NCI-H1436 treated with DMSO at 0.1 percent for 48 hours (cell line): Measurements from ENCODE around the gene RASGRP2.

Experiments
- DNase-seq: peaks from one replicate; lab custom pipeline; 2025; lab: John Stamatoyannopoulos, UW

The RASGRP2 gene

GRCh38 chr11:64755681-64756361 is 11.9 kb upstream of the RASGRP2 start:
- no peak for DNase-seq

GRCh38 chr11:64754919-64755662 is 11.1 kb upstream of the RASGRP2 start:
- DNase-seq: no peak

DNA sequence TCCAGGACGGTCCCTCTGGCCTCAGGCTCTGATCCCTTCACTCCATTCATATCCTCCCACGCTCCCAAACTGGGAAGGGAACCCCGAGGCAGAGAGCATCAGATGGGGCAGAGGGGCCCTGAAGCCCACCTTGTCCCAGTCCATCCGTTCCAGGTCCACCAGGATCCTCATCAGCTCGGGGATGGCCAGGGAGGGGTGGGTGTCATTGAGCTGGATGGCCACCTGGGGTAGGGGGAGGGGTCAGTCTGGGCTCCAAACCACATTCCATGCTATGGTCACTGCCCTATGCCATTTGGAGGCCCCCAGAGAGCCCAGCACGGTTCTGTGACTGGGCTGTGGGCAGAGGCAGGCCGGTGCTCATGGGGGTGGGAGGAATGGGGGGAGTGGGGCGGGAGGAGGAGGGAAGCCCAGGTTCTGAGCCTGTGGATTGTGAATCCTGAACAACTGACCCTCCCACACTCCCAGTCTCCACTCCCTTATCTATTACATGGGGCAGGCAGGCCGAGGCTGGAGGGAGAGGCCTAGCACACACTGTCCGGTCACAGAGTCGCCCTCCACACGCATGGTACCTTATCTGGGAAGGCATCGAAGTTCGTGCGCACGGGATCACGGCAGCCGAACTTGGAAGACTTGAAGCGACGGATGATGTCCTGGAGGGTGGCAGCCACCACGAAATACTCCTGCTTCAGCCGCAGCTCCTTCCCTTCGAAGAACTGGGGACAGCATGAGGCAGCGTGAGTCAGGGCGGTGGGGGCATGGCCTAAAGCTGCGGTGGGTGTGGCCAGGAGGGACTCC is 10.4 kb upstream of the RASGRP2 start:
- DNase-seq: no peak

- DNase-seq: no peak
Observed at GRCh38 chr11:64753380-64754123, 9.6 kb upstream of the RASGRP2 start.

DNA sequence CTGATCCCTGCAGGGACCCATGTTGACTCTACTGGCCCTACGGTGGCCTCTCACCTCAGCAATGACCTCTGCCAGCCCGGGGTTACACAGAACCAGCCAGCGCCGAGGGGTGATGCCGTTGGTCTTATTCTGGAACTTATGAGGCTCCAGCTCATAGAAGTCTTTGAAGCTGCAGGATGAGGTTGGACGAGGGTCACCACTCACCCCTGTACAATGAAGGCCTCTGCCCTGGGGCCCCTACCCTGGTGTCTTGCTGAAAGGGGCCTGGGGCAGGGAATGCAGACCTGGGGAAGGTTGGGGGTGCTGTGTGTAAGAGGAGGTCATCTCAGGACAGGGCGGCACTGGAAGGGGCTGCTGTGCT is 9.1 kb upstream of the RASGRP2 start:
- no peak for DNase-seq

GRCh38 chr11:64752175-64752970 is 8.4 kb upstream of the RASGRP2 start:
- no peak for DNase-seq

DNA sequence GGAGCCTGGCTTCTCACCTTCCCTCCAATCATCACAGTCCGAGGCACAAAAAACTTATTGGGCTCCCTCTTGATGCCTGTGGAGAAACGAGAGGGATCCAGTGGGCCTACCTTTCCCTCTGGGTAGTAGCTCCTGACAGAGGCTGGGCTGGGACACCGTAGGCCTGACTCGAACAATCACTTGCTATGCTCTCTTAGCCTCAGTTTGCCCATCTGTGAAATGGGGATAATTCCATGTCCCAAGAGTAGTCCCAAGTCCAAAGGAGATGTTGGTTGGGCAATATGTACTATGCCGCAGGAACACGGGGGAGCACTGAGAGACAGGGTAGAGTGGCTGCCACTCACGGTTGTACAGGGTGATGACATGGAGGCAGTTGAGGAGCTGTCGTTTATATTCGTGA is 7.6 kb upstream of the RASGRP2 start:
- no peak for DNase-seq

- no peak for DNase-seq
Observed at GRCh38 chr11:64751136-64751535, 7.2 kb upstream of the RASGRP2 start.

DNA sequence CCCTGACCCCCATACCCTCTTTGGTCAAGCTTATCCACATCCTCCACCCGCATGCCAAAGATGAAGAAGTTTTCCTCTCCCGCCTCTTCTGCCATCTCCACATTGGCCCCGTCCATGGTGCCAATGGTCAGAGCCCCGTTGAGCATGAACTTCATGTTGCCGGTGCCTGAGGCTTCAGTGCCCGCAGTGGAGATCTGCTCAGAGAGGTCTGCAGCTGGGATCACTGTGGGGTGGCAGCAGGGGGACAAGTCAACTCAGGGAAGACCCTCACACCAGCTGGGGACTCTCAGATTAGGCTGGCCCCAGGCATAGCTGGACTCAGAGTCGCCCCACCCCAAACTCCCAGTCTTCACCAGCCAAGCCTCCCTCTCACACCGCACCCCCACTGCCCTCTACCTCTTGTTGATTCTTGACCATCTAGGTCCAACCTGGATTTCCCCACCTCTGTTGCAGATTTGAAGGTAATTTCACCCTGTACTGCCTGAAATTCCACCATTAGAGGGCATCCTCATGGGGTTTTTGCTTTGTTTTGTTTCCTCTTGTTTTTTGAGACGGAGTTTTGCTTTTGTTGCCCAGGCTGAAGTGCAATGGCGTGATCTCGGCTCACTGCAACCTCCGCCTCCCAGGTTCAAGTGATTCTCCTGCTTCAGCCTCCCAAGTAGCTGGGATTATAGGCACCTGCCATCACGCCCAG is 6.6 kb upstream of the RASGRP2 start:
- no peak for DNase-seq

GRCh38 chr11:64747961-64748665 is 4.2 kb upstream of the RASGRP2 start:
- DNase-seq: no peak

DNA sequence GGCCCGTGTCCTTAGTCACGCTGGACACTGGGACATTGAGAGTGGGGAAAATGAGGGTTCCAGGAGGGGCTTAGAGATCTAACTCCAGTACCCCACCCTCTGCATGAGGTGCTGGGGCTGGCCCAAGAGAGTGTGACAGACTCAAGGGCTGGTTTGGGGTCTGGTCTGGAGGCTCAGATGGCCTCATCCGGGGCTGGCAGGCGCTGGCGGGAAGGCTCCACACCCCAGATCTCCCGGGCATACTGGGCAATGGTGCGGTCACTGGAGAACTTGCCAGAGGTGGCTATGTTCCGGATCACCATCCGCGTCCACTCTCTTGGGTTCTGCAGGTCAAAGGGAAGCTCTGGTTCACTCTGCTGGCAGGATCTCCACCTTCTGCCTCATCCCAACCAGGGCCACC is 2.5 kb upstream of the RASGRP2 start:
- DNase-seq: no peak

DNA sequence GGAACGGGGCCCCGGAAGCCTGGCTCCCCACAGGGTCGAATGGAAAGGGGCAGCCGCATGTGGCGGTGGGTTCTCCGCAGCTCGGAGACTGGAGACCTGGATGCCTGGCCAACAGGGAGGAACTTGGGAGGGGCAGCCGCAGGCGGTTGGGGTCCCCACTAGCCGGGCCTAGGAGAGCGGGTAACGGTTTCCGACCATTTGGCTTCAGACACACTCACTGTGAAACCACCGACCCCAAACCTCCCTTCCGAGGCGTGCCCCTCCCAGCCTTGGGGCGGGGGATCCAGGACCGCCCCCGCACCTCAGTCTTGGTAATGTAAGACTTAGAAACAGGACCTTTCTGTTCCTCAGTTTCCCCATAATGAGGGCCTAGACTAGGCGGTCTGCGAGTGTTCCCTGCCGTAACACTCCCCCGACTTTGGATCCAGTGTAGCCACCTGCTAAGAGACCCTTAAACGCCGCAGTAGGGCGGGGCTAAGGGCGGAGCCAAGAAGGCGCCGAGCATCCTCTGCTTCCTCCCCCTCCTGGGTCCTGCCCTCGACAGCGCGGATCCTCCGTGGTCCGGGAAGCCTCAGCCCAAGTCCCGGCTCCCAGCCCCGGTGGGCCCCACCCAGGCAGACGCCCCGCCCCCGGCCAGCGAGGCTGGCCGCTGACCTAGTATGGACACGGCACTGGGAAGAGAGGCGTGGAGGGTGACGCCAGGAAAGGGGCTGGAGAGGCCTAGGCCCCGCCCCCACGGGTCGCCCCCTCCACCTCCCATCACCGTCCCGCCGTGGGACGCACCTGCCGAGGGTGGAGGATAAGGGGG is 1.8 kb upstream of the RASGRP2 start:
- no peak for DNase-seq

- no peak for DNase-seq
Observed at GRCh38 chr11:64745189-64745520, 1.2 kb upstream of the RASGRP2 start.

DNA sequence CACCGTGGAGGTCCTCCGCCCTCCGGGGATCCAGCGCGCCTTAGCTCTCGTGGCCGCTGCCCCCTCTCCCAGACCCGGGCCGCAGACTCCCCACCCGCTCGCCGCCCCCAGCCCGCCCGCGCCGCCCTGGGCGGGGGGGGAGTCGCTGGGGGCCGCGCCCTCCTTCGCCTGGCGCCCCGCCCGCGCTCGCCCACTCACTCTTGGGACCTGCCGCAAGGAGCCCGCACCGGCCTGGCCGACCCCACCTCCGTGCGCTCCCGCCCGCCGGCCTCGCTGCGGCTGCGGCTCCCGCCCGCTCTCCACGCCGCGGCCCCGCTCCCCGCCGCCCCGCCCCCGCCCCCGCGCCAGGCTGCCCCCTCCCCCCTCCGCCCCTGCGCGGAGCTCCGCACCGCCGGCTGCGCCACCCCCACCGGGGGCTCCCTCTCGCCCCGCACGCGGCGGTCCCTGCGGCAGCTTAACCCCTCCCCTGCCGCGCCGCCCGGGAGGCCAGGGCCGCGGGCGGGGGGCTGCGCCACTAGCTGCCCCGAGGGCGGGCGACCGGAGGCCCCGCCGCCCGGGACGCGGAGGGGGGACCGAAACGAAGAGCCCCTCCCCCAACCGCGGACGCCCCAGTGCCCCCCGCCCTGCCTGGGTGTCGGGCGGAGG is 724 bp upstream of the RASGRP2 start:
- DNase-seq: no peak

- DNase-seq: no peak
Observed at GRCh38 chr11:64742889-64743590, 902 bp downstream of the RASGRP2 start.

DNA sequence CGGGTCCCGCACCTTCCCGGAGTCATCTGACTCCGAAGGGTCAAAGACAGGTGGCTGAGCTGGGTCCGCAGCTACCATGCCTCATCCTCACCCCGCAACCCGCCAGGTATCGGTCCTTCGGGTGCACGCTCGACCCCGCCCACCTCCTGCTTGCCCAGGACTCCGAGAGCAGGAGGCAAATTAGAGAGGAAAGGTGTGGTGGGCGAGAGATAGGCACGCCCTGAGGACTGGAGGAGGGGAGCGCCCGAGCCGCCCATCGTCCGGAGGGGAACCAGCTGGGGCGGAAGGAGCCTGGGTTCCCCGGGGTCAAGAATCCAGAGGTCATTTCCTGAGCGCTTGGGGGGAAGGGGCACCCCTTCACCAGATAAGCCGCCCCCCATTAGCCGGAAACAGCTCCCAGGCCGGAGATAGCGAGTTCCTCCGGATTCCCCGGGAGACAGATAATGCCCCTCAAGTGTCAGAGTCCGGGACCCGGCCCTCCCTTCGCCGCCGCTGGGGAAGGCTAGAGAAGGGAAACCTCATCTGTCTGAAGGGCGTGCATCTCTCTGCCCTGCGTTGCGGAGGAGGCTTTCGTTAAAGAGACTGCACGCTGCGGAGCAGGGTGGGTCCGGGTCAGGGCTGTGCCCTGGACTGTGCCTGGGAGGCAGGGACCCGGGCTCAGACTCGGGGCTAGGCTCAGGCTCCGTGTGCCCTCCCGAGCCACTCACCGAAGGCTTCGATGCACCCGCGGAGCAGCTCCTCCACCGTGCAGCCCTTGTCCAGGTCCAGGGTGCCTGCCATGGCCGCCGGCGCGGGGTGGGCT is 1.7 kb downstream of the RASGRP2 start:
- DNase-seq: no peak

- DNase-seq: no peak
Observed at GRCh38 chr11:64741375-64742086, 2.4 kb downstream of the RASGRP2 start.
